ENCODE data around the gene NPEPL1.

GRCh38 chr20:58719258-58719657, 26.7 kb downstream of the NPEPL1 start:
- TF ChIP-seq CTCF (IDR thresholded peaks at IDR 0.05): no peak
- TF ChIP-seq POLR2A (IDR thresholded peaks at IDR 0.05): no peak
- no peak for TF ChIP-seq EP300 (IDR thresholded peaks at IDR 0.05)
- TF ChIP-seq POLR2AphosphoS5 (IDR thresholded peaks at IDR 0.05): no peak
